HL-60/S4 treated with phorbol 12-myristate 13-acetate at 8.2 ng/mL for 4 days and 3 days (cell line): Measurements from ENCODE around the gene BATF2.

ENCODE experiments used
- in situ Hi-C: fragments of 300-500 bp; cut with MboI; formaldehyde crosslinking; loops from 2 replicates; pipeline ENCODE4 v1.15.0; 2022; ENCODE audit warnings: low sequenced_read_pairs

The BATF2 gene

DNA sequence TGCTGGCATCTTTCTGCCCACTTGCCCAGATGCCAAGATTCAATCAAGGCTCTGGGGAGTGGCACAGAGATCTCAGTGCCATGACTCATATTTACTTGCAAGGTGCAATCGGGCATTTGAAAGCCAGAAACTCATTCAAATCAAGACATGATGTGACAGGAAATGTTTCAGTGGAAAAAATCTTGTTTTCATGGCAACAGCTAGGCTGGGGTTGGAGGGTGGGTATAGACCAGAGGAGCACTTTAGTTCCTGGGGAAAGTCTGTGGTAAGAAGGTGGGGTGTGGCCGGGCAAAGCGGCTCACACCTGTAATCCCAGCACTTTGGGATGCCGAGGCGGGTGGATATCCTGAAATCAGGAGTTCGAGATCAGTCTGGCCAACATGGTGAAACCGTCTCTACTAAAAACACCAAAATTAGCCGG is 26.0 kb downstream of the BATF2 start:
- in situ Hi-C loops, result no loop called here

GRCh38 chr11:64969209-64969608 is 27.6 kb downstream of the BATF2 start:
- in situ Hi-C loops, result no loop called here

DNA sequence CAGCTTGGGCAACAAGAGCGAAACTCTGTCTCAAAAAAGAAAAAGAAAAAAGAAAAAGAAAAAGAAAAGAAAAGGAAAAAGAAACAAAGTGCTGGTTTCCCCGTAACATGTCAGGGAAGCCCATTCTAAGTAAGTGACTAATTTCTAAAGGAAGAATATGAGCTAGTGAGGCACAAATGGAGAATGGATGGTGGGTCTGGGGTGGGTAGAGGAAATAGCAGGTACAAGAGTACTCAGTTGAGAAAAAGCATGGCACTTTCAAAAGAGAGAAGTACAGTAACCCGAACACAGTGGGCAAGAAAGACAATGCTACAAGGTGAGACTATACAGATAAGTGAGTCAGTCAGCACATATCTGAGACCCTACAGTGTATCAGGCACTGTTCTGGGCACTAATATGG is 29.4 kb downstream of the BATF2 start:
- in situ Hi-C loops, result no loop called here

GRCh38 chr11:64963072-64963631 is 33.6 kb downstream of the BATF2 start:
- in situ Hi-C loops, result no loop called here

GRCh38 chr11:64960719-64961118 is 36.1 kb downstream of the BATF2 start:
- in situ Hi-C loops, result no loop called here

- in situ Hi-C loops, result no loop called here
Measured at GRCh38 chr11:64959498-64959897, 37.3 kb downstream of the BATF2 start.

DNA sequence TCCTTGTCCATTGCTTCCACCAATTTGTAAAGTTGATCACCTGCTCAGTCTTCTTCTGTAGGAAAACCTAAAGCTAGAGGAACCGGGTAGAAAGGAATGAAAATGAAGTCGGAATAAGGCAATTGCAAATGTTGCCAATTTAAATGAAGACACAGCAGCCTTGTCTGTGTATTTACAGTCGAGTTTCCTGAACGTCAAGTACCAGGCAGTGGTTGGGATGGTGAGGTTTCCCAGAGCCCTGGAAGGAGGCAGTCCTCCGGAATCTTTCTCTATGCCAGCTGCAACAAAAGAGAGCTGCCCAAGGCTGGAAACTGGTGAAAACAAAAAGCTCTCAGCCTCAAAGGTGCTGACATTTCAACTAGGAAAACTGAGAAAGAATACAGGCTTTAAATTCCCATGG is 42.6 kb downstream of the BATF2 start:
- in situ Hi-C loops, result no loop called here

DNA sequence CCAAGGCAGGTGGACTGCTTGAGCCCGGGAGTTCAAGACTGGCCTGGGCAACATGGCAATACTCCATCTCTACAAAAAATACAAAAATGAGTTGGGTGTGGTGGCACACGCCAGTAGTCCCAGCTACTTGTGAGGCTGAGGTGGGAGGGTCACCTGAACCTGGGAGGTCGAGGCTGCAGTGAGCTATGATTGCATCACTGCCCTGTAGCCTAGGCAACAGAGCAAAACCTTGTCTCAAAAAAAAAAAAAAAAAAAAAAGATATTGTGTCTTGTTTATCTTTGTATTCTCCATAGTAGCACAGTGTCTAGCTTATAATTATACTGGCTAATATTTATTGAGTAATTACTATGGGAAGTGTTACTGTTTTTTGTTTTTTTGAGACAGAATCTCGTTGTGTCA is 45.2 kb downstream of the BATF2 start:
- in situ Hi-C loops, result no loop called here

DNA sequence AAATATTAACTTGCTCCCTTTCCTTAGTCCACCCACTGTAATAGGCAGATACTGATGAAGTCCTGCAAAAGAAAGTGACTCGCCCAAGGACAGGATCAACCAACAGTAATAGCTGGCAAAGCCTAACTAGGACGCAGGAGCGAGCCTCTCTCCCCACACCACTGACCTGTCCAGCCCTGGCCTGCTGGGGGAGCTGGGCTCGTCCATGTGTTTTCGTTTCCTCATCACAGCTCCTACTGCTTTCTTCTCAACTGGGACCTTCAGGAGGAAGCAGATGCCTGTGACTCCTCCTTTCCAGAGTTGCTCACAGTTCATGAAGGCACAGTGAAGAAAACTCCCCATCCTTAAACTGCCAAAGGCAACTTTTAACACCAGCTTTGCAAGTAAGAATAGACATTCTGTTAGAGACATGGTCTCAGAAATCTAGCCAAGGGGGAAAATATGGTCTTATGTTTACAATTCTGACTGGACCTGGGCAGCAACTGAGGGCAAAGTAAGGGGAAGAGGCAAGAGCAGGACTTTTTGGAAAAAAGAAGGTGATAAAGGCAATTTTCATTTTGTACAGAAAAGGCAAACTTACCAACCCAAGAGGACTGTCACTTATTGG is 49.5 kb downstream of the BATF2 start:
- in situ Hi-C loops, result no loop called here
